SK-N-MC (cell line): Measurements from ENCODE around the gene DLGAP1.

Source experiments
- EZH2 ChIP-seq: fragments of 200-600 bp; sonication (generic); IDR thresholded peaks from one replicate; pipeline ENCODE4 v1.6.1; 2017; ENCODE audit warnings: antibody characterized with exemption
- POLR2AphosphoS5 ChIP-seq: IDR thresholded peaks from 2 replicates; pipeline ENCODE4 v1.6.1; 2012; ENCODE audit warnings: mild to moderate bottlenecking, low read depth, low read length, borderline replicate concordance

DNA sequence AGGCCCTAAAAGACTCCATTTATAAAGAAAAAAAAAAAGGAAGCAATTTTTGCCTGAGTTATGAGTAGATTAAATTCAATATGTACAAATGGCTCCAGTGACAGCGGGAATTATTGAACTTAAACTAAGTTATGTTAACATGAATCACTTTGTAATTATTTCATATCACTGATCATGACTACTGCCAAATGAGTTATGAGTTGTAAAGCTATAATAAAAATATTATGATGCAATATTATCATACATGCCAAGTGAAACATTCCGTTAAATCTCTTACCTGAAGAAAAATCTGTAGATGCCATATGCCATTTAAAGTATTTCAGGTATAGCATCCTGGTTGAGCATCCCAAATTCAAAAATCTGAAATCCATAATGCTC, 217.5 kb downstream of the DLGAP1 start:
- no peak for TF ChIP-seq EZH2
- TF ChIP-seq POLR2AphosphoS5 = no peak
